Hepatocyte (in vitro differentiated cells): ENCODE measurements around the gene EIF4G3. TPM values are rescaled to one million over a fixed set of nuclear protein-coding genes. Genes with fewer than 3 reads are reported as not detected.

Source experiments
- DNase-seq: peaks from one replicate; pipeline ENCODE4 v3.0.0-alpha.2; 2016; ENCODE audit warnings: low spot score
- H2AFZ ChIP-seq: fragments of 200-600 bp; sonication (generic); 2 replicates; pipeline ENCODE4 v1.6.0; 2016; ENCODE audit warnings: antibody characterized with exemption, mild to moderate bottlenecking
- H3K27ac ChIP-seq: fragments of 200-600 bp; sonication (generic); 2 replicates; pipeline ENCODE4 v1.5.1; 2016; ENCODE audit warnings: mild to moderate bottlenecking
- H3K27me3 ChIP-seq: fragments of 200-600 bp; sonication (generic); 2 replicates; pipeline ENCODE4 v1.6.1; 2016
- H3K36me3 ChIP-seq: fragments of 200-600 bp; sonication (generic); replicated peaks from 2 replicates; pipeline ENCODE4 v1.5.1; 2016; ENCODE audit warnings: low read depth; ENCODE audit not compliant: insufficient read depth
- H3K4me1 ChIP-seq: fragments of 200-600 bp; sonication (generic); 2 replicates; pipeline ENCODE4 v1.5.1; 2016; ENCODE audit warnings: mild to moderate bottlenecking, moderate library complexity; ENCODE audit not compliant: insufficient read depth
- H3K4me2 ChIP-seq: fragments of 200-600 bp; sonication (generic); 2 replicates; pipeline ENCODE4 v1.6.0; 2016
- H3K4me3 ChIP-seq: fragments of 200-600 bp; sonication (generic); 2 replicates; pipeline ENCODE4 v1.5.1; 2016; ENCODE audit warnings: mild to moderate bottlenecking
- H3K79me2 ChIP-seq: fragments of 200-600 bp; sonication (generic); 2 replicates; pipeline ENCODE4 v1.6.0; 2017; ENCODE audit warnings: mild to moderate bottlenecking
- H3K9me2 ChIP-seq: fragments of 200-600 bp; sonication (generic); replicated peaks from 2 replicates; pipeline ENCODE4 v1.6.0; 2017; ENCODE audit warnings: mild to moderate bottlenecking; ENCODE audit not compliant: insufficient read depth
- H3K9me3 ChIP-seq: fragments of 200-600 bp; sonication (generic); 2 replicates; pipeline ENCODE4 v1.5.1; 2016; ENCODE audit warnings: low read depth, mild to moderate bottlenecking
- H4K20me1 ChIP-seq: fragments of 200-600 bp; sonication (generic); 2 replicates; pipeline ENCODE4 v1.6.0; 2016; ENCODE audit warnings: mild to moderate bottlenecking; ENCODE audit not compliant: insufficient read depth, poor library complexity, severe bottlenecking
- CTCF ChIP-seq: fragments of 200-600 bp; sonication (generic); IDR thresholded peaks from 2 replicates; pipeline ENCODE4 v1.5.1; 2016; ENCODE audit warnings: antibody characterized with exemption, mild to moderate bottlenecking; ENCODE audit not compliant: poor library complexity
- EZH2 ChIP-seq: fragments of 200-600 bp; sonication (generic); IDR thresholded peaks from 2 replicates; pipeline ENCODE4 v1.6.1; 2016; ENCODE audit warnings: antibody characterized with exemption, mild to moderate bottlenecking, borderline replicate concordance
- EZH2phosphoT487 ChIP-seq: fragments of 200-600 bp; sonication (generic); IDR thresholded peaks from one replicate; pipeline ENCODE4 v1.6.1; 2018; ENCODE audit warnings: antibody characterized with exemption, mild to moderate bottlenecking, low read depth, moderate library complexity; ENCODE audit not compliant: unreplicated experiment, severe bottlenecking
- WGBS: methylation state at CpG from one replicate; pipeline ENCODE4 v1.1.6; 2016; ENCODE audit warnings: low lambda C conversion rate; ENCODE audit errors: missing lambda C conversion rate; 5-methylcytosine and 5-hydroxymethylcytosine counted together
- polyA plus RNA-seq: library from polyadenylated mRNA; unstranded; fragments of >200 nt; fragmentation: Nextera tagmentation; extraction: Ambion mirVana; gene quantifications from 2 replicates; pipeline ENCODE4 v1.2.1, GENCODE V29; 2016
- total RNA-seq: library from RNA; depleted of rRNA; stranded (reverse); fragments of >200 nt; gene quantifications from 2 replicates; pipeline ENCODE4 v1.2.3, GENCODE V29; 2014

Gene EIF4G3
- total and polyA plus RNA-seq, 2 experiments from 2014 or later: 33.4 to 42.2 TPM

- 84% methylated on average over 1 of the region's 1 CpG for WGBS
- Histone ChIP-seq H3K36me3 (no peaks in the 10 kb centered on the region), H3K4me3 (no peak overlapping the region), H3K27ac (no peak overlapping the region), H2AFZ (no peak overlapping the region), H3K27me3 (no peaks in the 10 kb centered on the region), H3K4me2 (no peak overlapping the region), H3K4me1 (no peaks in the 10 kb centered on the region), H4K20me1 (no peaks in the 10 kb centered on the region), H3K79me2 (peaks cover 3% of the 10 kb centered on the region), H3K9me2 (no peaks in the 10 kb centered on the region), H3K9me3 (no peaks in the 10 kb centered on the region)
- DNase-seq: no peak
- TF ChIP-seq EZH2phosphoT487: no peak
- TF ChIP-seq EZH2: no peak
- no peak for TF ChIP-seq CTCF
These were observed 201.0 kb downstream of the EIF4G3 start for GRCh38 chr1:20975668-20976067.

GRCh38 chr1:20974951-20975350 is 201.7 kb downstream of the EIF4G3 start:
- no peak for DNase-seq
- TF ChIP-seq EZH2 (no peak), EZH2phosphoT487 (no peak), CTCF (no peak)
- Histone ChIP-seq H3K27ac (no peak overlapping the region), H4K20me1 (no peaks in the 10 kb centered on the region), H3K9me2 (no peaks in the 10 kb centered on the region), H3K36me3 (no peaks in the 10 kb centered on the region), H3K79me2 (no peaks in the 10 kb centered on the region), H3K4me1 (no peaks in the 10 kb centered on the region), H3K4me2 (no peak overlapping the region), H3K4me3 (no peak overlapping the region), H2AFZ (no peak overlapping the region), H3K27me3 (no peaks in the 10 kb centered on the region), H3K9me3 (no peaks in the 10 kb centered on the region)

- Histone ChIP-seq H3K36me3 (no peaks in the 10 kb centered on the region), H3K9me2 (no peaks in the 10 kb centered on the region), H3K27ac (no peak overlapping the region), H2AFZ (no peak overlapping the region), H3K4me1 (no peaks in the 10 kb centered on the region), H3K4me2 (no peak overlapping the region), H3K4me3 (no peak overlapping the region), H3K9me3 (no peaks in the 10 kb centered on the region), H3K27me3 (no peaks in the 10 kb centered on the region), H3K79me2 (no peaks in the 10 kb centered on the region), H4K20me1 (no peaks in the 10 kb centered on the region)
- TF ChIP-seq CTCF (no peak), EZH2 (no peak), EZH2phosphoT487 (no peak)
- no peak for DNase-seq
- 91% methylated on average over 1 of the region's 1 CpG for WGBS
These were observed 202.6 kb downstream of the EIF4G3 start for GRCh38 chr1:20974069-20974468.

GRCh38 chr1:20972855-20973254 is 203.8 kb downstream of the EIF4G3 start:
- Histone ChIP-seq H3K36me3 (no peaks in the 10 kb centered on the region), H3K4me1 (no peaks in the 10 kb centered on the region), H3K79me2 (no peaks in the 10 kb centered on the region), H2AFZ (no peak overlapping the region), H3K9me3 (no peaks in the 10 kb centered on the region), H3K4me3 (no peak overlapping the region), H3K27me3 (no peaks in the 10 kb centered on the region), H3K4me2 (no peak overlapping the region), H3K27ac (no peak overlapping the region), H3K9me2 (no peaks in the 10 kb centered on the region), H4K20me1 (no peaks in the 10 kb centered on the region)
- no peak for DNase-seq
- TF ChIP-seq EZH2 (no peak), EZH2phosphoT487 (no peak), CTCF (no peak)
- 97% methylated on average over 5 of the region's 5 CpGs for WGBS
